Naive thymus-derived CD8-positive, alpha-beta T cell (primary cell): ENCODE measurements around the gene SLC28A2. TPM values are rescaled to one million over a fixed set of nuclear protein-coding genes. Genes with fewer than 3 reads are reported as not detected.
A peak's percentile ranks its signal among the peaks of the same experiment; 100 is the strongest.
"Not testable (repeated sequence)": the region's sequence is repeated elsewhere in the genome, so short reads cannot be mapped to it uniquely, and the experiment has no call there.

Source experiments
- ATAC-seq, 2 donors: fragments of 150-1000 bp; cut with Tn5 transposase in 1 of 2; sonication (Bioruptor Pico), chemical (Tn5 transposase) in 1 of 2; 1 replicate in 1 of 2; 2 replicates in 1 of 2; pipeline ENCODE4 v1.10.0; 2021; ENCODE audit warnings: mild to moderate bottlenecking in 2 of 2, moderate library complexity in 2 of 2
- POLR2A ChIA-PET: fragments of 350-600 bp; sonication (Branson Sonifier 250); formaldehyde crosslinking; loops from one replicate; lab custom pipeline; 2021; ENCODE audit warnings: antibody characterized with exemption; lab: Charles Lee
- DNase-seq, 10 donors: peaks; one replicate each; pipeline versions ENCODE4 v3.0.0 to v3.0.0-alpha.2; 2020 to 2022
- H3K27ac Mint-ChIP-seq, 10 donors: one replicate each; pipeline ENCODE4 v1.8.0; 2020 to 2022; ENCODE audit warnings: mild to moderate bottlenecking in 10 of 10, mixed read lengths in 10 of 10, moderate library complexity in 4 of 10, inconsistent platforms in 1 of 10
- H3K27me3 Mint-ChIP-seq, 5 donors: one replicate each; pipeline ENCODE4 v1.8.0; 2021 to 2022; ENCODE audit warnings: mixed read lengths in 5 of 5
- H3K36me3 Mint-ChIP-seq, 3 donors: one replicate each; pipeline ENCODE4 v1.8.0; 2020 to 2022; ENCODE audit warnings: mixed read lengths in 3 of 3, mild to moderate bottlenecking in 2 of 3, inconsistent platforms in 1 of 3
- H3K4me1 Mint-ChIP-seq, 4 donors: one replicate each; pipeline ENCODE4 v1.8.0; 2021 to 2022; ENCODE audit warnings: mixed read lengths in 4 of 4
- H3K4me3 Mint-ChIP-seq, 10 donors: one replicate each; pipeline ENCODE4 v1.8.0; 2020 to 2022; ENCODE audit warnings: mild to moderate bottlenecking in 10 of 10, mixed read lengths in 10 of 10, moderate library complexity in 6 of 10, inconsistent platforms in 1 of 10
- H3K9me3 Mint-ChIP-seq, 9 donors: one replicate each; pipeline ENCODE4 v1.8.0; 2020 to 2022; ENCODE audit warnings: mixed read lengths in 9 of 9, mild to moderate bottlenecking in 3 of 9, inconsistent platforms in 1 of 9, moderate library complexity in 1 of 9
- polyA plus RNA-seq, 3 donors: library from polyadenylated mRNA; unstranded; fragments of 300-500 nt; fragmentation: Illumina TruSeq; gene quantifications; one replicate each; pipeline ENCODE4 v1.2.3, GENCODE V29; 2021
- total RNA-seq, 8 experiments: library from RNA in 2 of 8; stranded (reverse) in 2 of 8; gene quantifications; one replicate each; pipeline ENCODE4 v1.2.3 and lab custom pipeline; 2021 to 2026

Gene SLC28A2
- total and polyA plus RNA-seq, 5 experiments from 2014 or later = not detected

DNA sequence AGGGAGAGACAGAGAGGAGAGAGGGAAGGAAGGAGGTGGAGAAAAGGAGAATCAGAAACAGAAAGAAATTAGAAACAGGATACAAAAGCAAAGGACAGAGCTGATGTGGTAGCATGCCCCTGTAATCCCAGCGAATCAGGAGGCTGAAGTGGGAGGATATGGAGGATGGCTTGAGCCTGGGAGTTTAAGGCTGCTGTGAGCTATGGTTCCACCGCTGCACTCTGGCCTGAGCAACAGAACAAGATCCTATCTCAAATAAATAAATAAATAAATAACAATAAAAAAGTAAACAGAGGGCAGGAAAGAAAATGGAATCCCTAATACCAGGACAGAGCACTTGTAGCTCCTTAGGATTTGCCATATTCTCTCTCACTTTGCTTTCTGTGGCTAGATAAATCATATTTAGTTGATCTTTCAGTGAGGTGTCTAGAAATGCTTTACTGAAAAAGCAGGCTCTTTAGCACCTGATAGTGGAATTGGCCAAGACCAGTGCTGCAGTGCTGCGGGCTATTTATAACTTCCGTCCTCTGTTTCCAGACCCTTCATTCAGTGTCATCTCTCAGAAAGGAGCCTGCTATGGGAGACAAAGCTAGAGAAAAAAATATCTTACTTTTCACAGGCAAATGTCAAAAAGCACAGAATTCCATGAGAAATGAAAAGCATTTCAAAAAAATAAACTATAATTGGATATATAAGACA is 20.0 kb upstream of the SLC28A2 start:
- Mint-ChIP-seq H3K4me1 (no peaks in the 10 kb centered on the region), H3K27me3 (peaks cover 7 to 9% (median 8%) of the 10 kb centered on the region in 5 donors), H3K36me3 (peaks cover 2 to 28% (median 13%) of the 10 kb centered on the region in 3 donors), H3K4me3 (no peak overlapping the region), H3K27ac (no peak overlapping the region), H3K9me3 (peaks cover 0 to 52% (median 18%) of the 10 kb centered on the region in 9 donors)
- ATAC-seq = no peak
- no peak for DNase-seq
- POLR2A ChIA-PET = no interaction called here

DNA sequence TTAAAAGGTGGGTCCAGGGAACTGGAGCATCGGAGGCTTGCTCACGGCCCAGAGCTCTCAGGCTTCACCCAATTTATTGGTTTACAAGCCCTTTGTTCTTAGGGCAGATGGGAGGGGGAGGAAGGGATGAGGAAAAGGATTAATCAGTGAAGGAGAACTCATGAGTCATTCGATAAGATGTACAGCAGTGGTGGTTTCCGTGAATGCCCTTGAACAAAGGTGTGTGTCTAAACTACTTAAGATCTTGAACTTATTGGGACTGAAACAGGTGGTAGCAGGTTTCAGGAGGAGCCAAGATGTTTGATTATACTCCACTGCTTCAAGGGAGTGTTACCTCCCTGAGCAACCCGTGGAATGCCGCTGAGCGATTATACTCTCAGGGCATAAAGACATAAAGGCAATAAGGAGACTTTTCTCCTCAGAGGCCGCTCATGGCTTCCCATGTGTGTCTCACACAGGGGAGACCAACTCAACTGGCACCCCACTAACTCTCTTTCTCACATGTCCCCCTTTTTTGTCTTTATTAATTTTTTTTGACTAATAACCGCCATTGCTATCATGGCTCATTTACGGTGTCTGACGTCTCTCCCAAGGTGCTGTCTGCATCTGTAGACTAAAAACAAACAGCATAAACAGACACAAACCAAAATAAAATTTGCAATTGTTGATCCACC is 17.3 kb upstream of the SLC28A2 start:
- no peak overlapping the region for H3K4me3 Mint-ChIP-seq
- peaks cover 7 to 77% (median 38%) of the 10 kb centered on the region in 9 donors for H3K9me3 Mint-ChIP-seq
- H3K27me3 Mint-ChIP-seq = peaks cover 6 to 12% (median 9%) of the 10 kb centered on the region in 5 donors
- H3K4me1 Mint-ChIP-seq = no peaks in the 10 kb centered on the region
- DNase-seq (no peak), ATAC-seq (no peak)
- peaks cover 2 to 45% (median 35%) of the 10 kb centered on the region in 3 donors for H3K36me3 Mint-ChIP-seq
- POLR2A ChIA-PET = no interaction called here
- no peak overlapping the region for H3K27ac Mint-ChIP-seq

DNA sequence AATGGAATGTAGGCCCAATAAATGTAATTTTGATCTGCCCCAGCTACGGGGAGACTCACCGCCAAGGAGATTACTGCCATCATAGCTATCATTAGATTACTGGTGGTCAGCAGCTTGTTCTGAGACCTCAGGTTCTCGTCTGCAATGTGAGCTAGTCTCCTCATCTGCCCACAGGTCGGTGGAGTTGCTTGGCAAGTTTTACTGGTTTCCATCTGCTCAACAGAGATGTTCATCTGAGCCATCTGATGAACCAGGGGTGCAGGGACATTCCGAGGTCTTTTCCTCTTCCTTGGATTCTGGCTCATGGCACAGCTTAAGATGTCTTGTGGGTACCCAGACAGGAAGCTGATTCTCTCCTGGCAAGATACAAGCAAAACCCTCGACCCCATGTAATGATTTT is 15.2 kb upstream of the SLC28A2 start:
- Mint-ChIP-seq H3K36me3 (peaks cover 0 to 54% (median 50%) of the 10 kb centered on the region in 3 donors), H3K9me3 (peaks cover 13 to 91% (median 51%) of the 10 kb centered on the region in 9 donors), H3K27me3 (peaks cover 0 to 13% (median under 1%) of the 10 kb centered on the region in 5 donors)
- H3K4me1 Mint-ChIP-seq, POLR2A ChIA-PET, H3K27ac Mint-ChIP-seq, DNase-seq, ATAC-seq, H3K4me3 Mint-ChIP-seq: not testable (repeated sequence)

DNA sequence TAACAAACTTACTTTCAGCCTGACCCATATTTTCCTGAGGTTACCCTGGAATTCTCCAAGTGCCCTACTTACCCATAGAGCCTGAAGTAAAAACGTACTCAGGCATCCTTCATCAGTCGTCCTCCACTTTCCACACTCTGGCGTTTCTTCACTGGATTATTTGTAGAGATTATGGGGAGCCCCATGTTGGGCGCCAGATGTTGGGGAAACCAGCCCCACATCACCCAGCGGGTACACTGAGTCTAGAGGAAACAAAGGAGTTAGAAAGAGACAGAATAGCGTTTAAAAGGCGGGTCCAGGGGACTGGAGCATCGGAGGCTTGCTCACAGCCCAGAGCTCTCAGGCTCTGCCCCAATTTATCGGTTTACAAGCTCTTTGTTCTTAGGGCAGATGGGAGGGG is 9.7 kb upstream of the SLC28A2 start:
- Mint-ChIP-seq H3K9me3 (peaks cover 13 to 95% (median 55%) of the 10 kb centered on the region in 9 donors), H3K4me1 (no peaks in the 10 kb centered on the region), H3K4me3 (no peak overlapping the region), H3K36me3 (peaks cover 3 to 63% (median 37%) of the 10 kb centered on the region in 3 donors), H3K27me3 (peaks cover 0 to 7% (median 0%) of the 10 kb centered on the region in 5 donors), H3K27ac (no peak overlapping the region)
- POLR2A ChIA-PET = interaction anchor here (1.0 kb wide), 1 partner anchor 37 kb away, joined by 3 read pairs; no protein-coding TSS in a partner anchor
- ATAC-seq = no peak
- DNase-seq = peak in 2 of 10 donors; percentile 1 to 9

- ATAC-seq (no peak), DNase-seq (no peak)
- POLR2A ChIA-PET = no interaction called here
- Mint-ChIP-seq H3K4me3 (no peak overlapping the region), H3K27ac (no peak overlapping the region), H3K9me3 (peaks cover 4 to 40% (median 22%) of the 10 kb centered on the region in 9 donors), H3K27me3 (no peaks in the 10 kb centered on the region), H3K36me3 (peaks cover 0 to 31% (median 18%) of the 10 kb centered on the region in 3 donors), H3K4me1 (no peaks in the 10 kb centered on the region)
Measured at GRCh38 chr15:45249125-45249780, 2.8 kb upstream of the SLC28A2 start.

GRCh38 chr15:45253330-45253729 is 1.3 kb downstream of the SLC28A2 start:
- no peak for ATAC-seq
- POLR2A ChIA-PET = no interaction called here
- H3K27ac Mint-ChIP-seq = peak overlapping the region in 1 of 10 donors; percentile 75
- peaks cover 0 to 19% (median 6%) of the 10 kb centered on the region in 3 donors for H3K36me3 Mint-ChIP-seq
- DNase-seq = no peak
- H3K9me3 Mint-ChIP-seq = peaks cover 0 to 10% (median 6%) of the 10 kb centered on the region in 9 donors
- H3K4me3 Mint-ChIP-seq = no peak overlapping the region
- no peaks in the 10 kb centered on the region for H3K4me1 Mint-ChIP-seq
- peaks cover 0 to 3% (median 0%) of the 10 kb centered on the region in 5 donors for H3K27me3 Mint-ChIP-seq

- ATAC-seq (no peak), DNase-seq (no peak)
- H3K4me3 Mint-ChIP-seq = no peak overlapping the region
- H3K9me3 Mint-ChIP-seq = peaks cover 0 to 5% (median 0%) of the 10 kb centered on the region in 9 donors
- peaks cover 0 to 14% (median under 1%) of the 10 kb centered on the region in 3 donors for H3K36me3 Mint-ChIP-seq
- POLR2A ChIA-PET = no interaction called here
- H3K27me3 Mint-ChIP-seq = peaks cover 0 to 3% (median 0%) of the 10 kb centered on the region in 5 donors
- no peaks in the 10 kb centered on the region for H3K4me1 Mint-ChIP-seq
- H3K27ac Mint-ChIP-seq = no peak overlapping the region
Measured at GRCh38 chr15:45254405-45254804, 2.4 kb downstream of the SLC28A2 start.

DNA sequence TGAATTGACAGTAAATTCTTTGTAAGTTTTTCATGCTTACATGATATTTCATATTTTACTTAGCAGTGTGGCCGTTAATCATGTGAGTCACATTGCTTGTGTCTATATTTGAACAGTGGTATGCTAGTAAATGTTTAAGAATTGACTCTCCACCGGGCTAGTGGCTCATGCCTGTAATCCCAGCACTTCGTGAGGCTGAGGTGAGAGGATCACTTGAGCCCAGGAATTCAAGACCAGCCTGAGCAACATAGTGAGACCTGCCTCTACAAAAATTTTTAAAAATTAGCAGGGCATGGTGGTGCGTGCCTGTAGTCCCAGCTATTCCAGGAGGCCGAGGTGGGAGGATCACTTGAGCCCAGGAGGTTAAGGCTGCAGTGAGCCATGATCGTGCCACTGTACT is 2.8 kb downstream of the SLC28A2 start:
- DNase-seq, H3K9me3 Mint-ChIP-seq, POLR2A ChIA-PET, ATAC-seq, H3K4me3 Mint-ChIP-seq, H3K27me3 Mint-ChIP-seq, H3K4me1 Mint-ChIP-seq, H3K27ac Mint-ChIP-seq: not testable (repeated sequence)
- peaks cover 0 to 16% (median 0%) of the 10 kb centered on the region in 3 donors for H3K36me3 Mint-ChIP-seq

GRCh38 chr15:45259796-45260195 is 7.8 kb downstream of the SLC28A2 start:
- Mint-ChIP-seq H3K27ac (no peak overlapping the region), H3K4me3 (no peak overlapping the region), H3K4me1 (no peaks in the 10 kb centered on the region), H3K36me3 (peaks cover 0 to 7% (median 0%) of the 10 kb centered on the region in 3 donors), H3K27me3 (peaks cover 0 to 3% (median 0%) of the 10 kb centered on the region in 5 donors), H3K9me3 (peaks cover 0 to 2% (median 0%) of the 10 kb centered on the region in 9 donors)
- ATAC-seq (no peak), DNase-seq (no peak)
- POLR2A ChIA-PET = interaction anchor here (0.6 kb wide), 1 partner anchor 57 kb away, joined by 4 read pairs; no protein-coding TSS in a partner anchor

- POLR2A ChIA-PET = no interaction called here
- Mint-ChIP-seq H3K4me1 (no peaks in the 10 kb centered on the region), H3K27me3 (peaks cover 0 to 5% (median 0%) of the 10 kb centered on the region in 5 donors), H3K27ac (no peak overlapping the region), H3K36me3 (peaks cover 0 to 7% (median 0%) of the 10 kb centered on the region in 3 donors), H3K9me3 (peaks cover 0 to 2% (median 0%) of the 10 kb centered on the region in 9 donors), H3K4me3 (no peak overlapping the region)
- DNase-seq (no peak), ATAC-seq (no peak)
Measured at GRCh38 chr15:45262906-45263461, 10.9 kb downstream of the SLC28A2 start.

- Mint-ChIP-seq H3K27me3 (peaks cover 0 to 5% (median 0%) of the 10 kb centered on the region in 5 donors), H3K4me3 (no peak overlapping the region), H3K27ac (no peak overlapping the region), H3K9me3 (peaks cover 0 to 1% (median 0%) of the 10 kb centered on the region in 9 donors), H3K4me1 (no peaks in the 10 kb centered on the region), H3K36me3 (peaks cover 0 to 7% (median 0%) of the 10 kb centered on the region in 3 donors)
- POLR2A ChIA-PET = no interaction called here
- no peak for ATAC-seq
- DNase-seq = no peak
Measured at GRCh38 chr15:45263854-45264253, 11.8 kb downstream of the SLC28A2 start.

DNA sequence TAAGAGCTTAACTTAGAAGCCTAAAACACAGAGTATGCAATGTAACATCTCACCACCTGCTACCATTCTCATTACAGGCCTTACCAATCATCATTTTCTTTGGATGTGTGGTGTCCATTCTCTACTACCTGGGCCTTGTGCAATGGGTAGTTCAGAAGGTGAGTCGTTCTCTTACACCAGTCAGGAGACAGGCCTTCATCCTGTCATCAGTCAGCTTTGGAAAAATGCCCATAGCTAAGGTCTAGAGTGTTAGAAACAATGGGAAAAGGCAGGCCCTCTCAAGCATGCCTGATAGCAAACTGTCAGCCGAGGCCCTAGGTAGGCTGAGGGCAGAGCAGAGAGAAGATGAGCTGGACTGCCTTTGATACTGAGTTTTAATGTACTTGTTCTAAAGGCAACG is 13.5 kb downstream of the SLC28A2 start:
- H3K9me3 Mint-ChIP-seq = no peaks in the 10 kb centered on the region
- POLR2A ChIA-PET = no interaction called here
- no peak for ATAC-seq

More for the DNA sequence above, 13.5 kb downstream of the SLC28A2 start:
- no peak for DNase-seq
- peaks cover 0 to 5% (median 0%) of the 10 kb centered on the region in 5 donors for H3K27me3 Mint-ChIP-seq
- no peaks in the 10 kb centered on the region for H3K4me1 Mint-ChIP-seq
- no peak overlapping the region for H3K27ac Mint-ChIP-seq
- H3K36me3 Mint-ChIP-seq = peaks cover 0 to 3% (median 0%) of the 10 kb centered on the region in 3 donors
- H3K4me3 Mint-ChIP-seq = no peak overlapping the region
